MM.1S (cell line): ENCODE results near the gene ZNF681.

ENCODE experiments used
- CTCF ChIP-seq: fragments of 300-600 bp; sonication (generic); IDR thresholded peaks from 2 replicates; pipeline ENCODE4 v1.5.1; 2016; ENCODE audit warnings: antibody characterized with exemption, low read length, mixed read lengths
- EZH2phosphoT487 ChIP-seq: fragments of 300-600 bp; sonication (generic); IDR thresholded peaks from 2 replicates; pipeline ENCODE4 v1.6.1; 2018; ENCODE audit warnings: antibody characterized with exemption, low read length

- TF ChIP-seq CTCF (no peak), EZH2phosphoT487 (no peak)
These were observed 12.1 kb upstream of the ZNF681 start for GRCh38 chr19:23770672-23771250.
